Germinal center (tissue), 1 donor: Measurements from ENCODE around the gene RYR2.

Experiments
- DNase-seq: peaks from one replicate; pipeline ENCODE4 v3.0.0; 2012; ENCODE audit warnings: mixed read lengths, low spot score

The RYR2 gene

GRCh38 chr1:237041795-237042525 is at the start of gene RYR2:
Gene RYR2 (plus strand): TSS chr1:237042184. CDS start chr1:237042522, 338 bp downstream.
- DNase-seq: no peak

GRCh38 chr1:236992449-236992848 is 49.5 kb upstream of the RYR2 start:
- no peak for DNase-seq

- DNase-seq: no peak
Measured at GRCh38 chr1:236994450-236994849, 47.5 kb upstream of the RYR2 start.

- DNase-seq: no peak
Measured at GRCh38 chr1:236997361-236997760, 44.6 kb upstream of the RYR2 start.

GRCh38 chr1:236997882-236998281 is 44.1 kb upstream of the RYR2 start:
- no peak for DNase-seq

GRCh38 chr1:236998546-236998945 is 43.4 kb upstream of the RYR2 start:
- DNase-seq: no peak

- no peak for DNase-seq
Measured at GRCh38 chr1:237000191-237000590, 41.8 kb upstream of the RYR2 start.

GRCh38 chr1:237003516-237003915 is 38.5 kb upstream of the RYR2 start:
- DNase-seq: no peak

- DNase-seq: no peak
Measured at GRCh38 chr1:237004116-237004515, 37.9 kb upstream of the RYR2 start, which contains the start of gene MT1HL1. Gene MT1HL1 (minus strand): TSS chr1:237004441. CDS start chr1:237004372, 69 bp downstream.

- no peak for DNase-seq
Measured at GRCh38 chr1:237005674-237006073, 36.3 kb upstream of the RYR2 start.

- no peak for DNase-seq
Measured at GRCh38 chr1:237007147-237007881, 34.7 kb upstream of the RYR2 start.

- DNase-seq: no peak
Measured at GRCh38 chr1:237009611-237010010, 32.4 kb upstream of the RYR2 start.

- no peak for DNase-seq
Measured at GRCh38 chr1:237011432-237011831, 30.6 kb upstream of the RYR2 start.

GRCh38 chr1:237012361-237012760 is 29.6 kb upstream of the RYR2 start:
- DNase-seq: no peak

GRCh38 chr1:237012788-237013383 is 29.1 kb upstream of the RYR2 start:
- DNase-seq: no peak

- DNase-seq: no peak
Measured at GRCh38 chr1:237013608-237014007, 28.4 kb upstream of the RYR2 start.

GRCh38 chr1:237016626-237017025 is 25.4 kb upstream of the RYR2 start:
- DNase-seq: no peak

- DNase-seq: no peak
Measured at GRCh38 chr1:237018896-237019295, 23.1 kb upstream of the RYR2 start.

- DNase-seq: no peak
Measured at GRCh38 chr1:237025358-237026074, 16.5 kb upstream of the RYR2 start.

GRCh38 chr1:237029240-237029639 is 12.7 kb upstream of the RYR2 start:
- no peak for DNase-seq

- DNase-seq: no peak
Measured at GRCh38 chr1:237029850-237030535, 12.0 kb upstream of the RYR2 start.

- DNase-seq: no peak
Measured at GRCh38 chr1:237031480-237031879, 10.5 kb upstream of the RYR2 start.
